AG10803 (cell line): ENCODE measurements around the gene BACE2.

Source experiments
- DNase-seq: peaks from one replicate; pipeline ENCODE4 v3.0.0; 2010; ENCODE audit warnings: low read depth
- H3K4me3 ChIP-seq: 2 replicates; pipeline ENCODE4 v1.5.1; 2011; ENCODE audit warnings: mild to moderate bottlenecking, low read length, control low read depth
- CTCF ChIP-seq: conservative IDR thresholded peaks from 2 replicates; pipeline ENCODE4 v1.5.1; 2011; ENCODE audit warnings: mild to moderate bottlenecking, low read length, control low read depth, inconsistent platforms

The BACE2 gene

GRCh38 chr21:41139275-41139674 lies 28.7 kb upstream of the BACE2 start:
- H3K4me3 ChIP-seq = no peak overlapping the region
- TF ChIP-seq CTCF = no peak
- no peak for DNase-seq

GRCh38 chr21:41139951-41140350 lies 28.0 kb upstream of the BACE2 start:
- DNase-seq = no peak
- TF ChIP-seq CTCF = no peak
- no peak overlapping the region for H3K4me3 ChIP-seq

- H3K4me3 ChIP-seq = no peak overlapping the region
- DNase-seq = peak; percentile 95
Observed at GRCh38 chr21:41141031-41141457, 26.9 kb upstream of the BACE2 start.

GRCh38 chr21:41142051-41142795 lies 25.7 kb upstream of the BACE2 start:
- DNase-seq = peak; percentile 97
- peak overlapping the region; percentile 13; the same call in 1 of the 2 replicates for H3K4me3 ChIP-seq
- TF ChIP-seq CTCF = peak; percentile 24

More at GRCh38 chr21:41141031-41141457, 26.9 kb upstream of the BACE2 start:
- TF ChIP-seq CTCF = no peak

- TF ChIP-seq CTCF = no peak
- H3K4me3 ChIP-seq = no peak overlapping the region
- no peak for DNase-seq
Observed at GRCh38 chr21:41143596-41144325, 24.2 kb upstream of the BACE2 start.

- H3K4me3 ChIP-seq = no peak overlapping the region
- DNase-seq = no peak
- no peak for TF ChIP-seq CTCF
Observed at GRCh38 chr21:41147096-41147978, 20.6 kb upstream of the BACE2 start.
